Measurements from ENCODE around the gene TMEM114. TPM values are rescaled to one million over a fixed set of nuclear protein-coding genes. Genes with fewer than 3 reads are reported as not detected.

The TMEM114 gene
- total RNA-seq, 1 donor from 2014 or later, result not detected

GRCh38 chr16:8607214-8607613 lies 16.9 kb upstream of the TMEM114 start:
- intact Hi-C loops (cut with DNase I), result no loop called here
- Histone ChIP-seq H3K27me3 (peaks cover 4% of the 10 kb centered on the region), H3K4me1 (no peaks in the 10 kb centered on the region), H3K4me3 (no peak overlapping the region), H3K36me3 (no peaks in the 10 kb centered on the region), H3K27ac (no peak overlapping the region), H3K9me3 (no peaks in the 10 kb centered on the region)
- TF ChIP-seq CTCF (IDR thresholded peaks at IDR 0.05), result no peak
- ATAC-seq (no peak), DNase-seq (no peak)

- Histone ChIP-seq H3K9me3 (no peaks in the 10 kb centered on the region), H3K4me3 (no peak overlapping the region), H3K27me3 (peaks cover 4% of the 10 kb centered on the region), H3K27ac (no peak overlapping the region), H3K4me1 (no peaks in the 10 kb centered on the region), H3K36me3 (no peaks in the 10 kb centered on the region)
- ATAC-seq (no peak), DNase-seq (no peak)
- intact Hi-C loops (cut with DNase I), result no loop called here
- no peak for TF ChIP-seq CTCF (IDR thresholded peaks at IDR 0.05)
Observed at GRCh38 chr16:8605554-8605953, 15.2 kb upstream of the TMEM114 start.

- intact Hi-C loops (cut with DNase I), result no loop called here
- no peaks in the 10 kb centered on the region for H3K4me1 ChIP-seq
- no peak for TF ChIP-seq CTCF (IDR thresholded peaks at IDR 0.05)
- H3K4me3 ChIP-seq, result no peak overlapping the region
- ATAC-seq (no peak), DNase-seq (no peak)
- H3K36me3 ChIP-seq, result no peaks in the 10 kb centered on the region
- no peaks in the 10 kb centered on the region for H3K27me3 ChIP-seq
- no peak overlapping the region for H3K27ac ChIP-seq
- no peaks in the 10 kb centered on the region for H3K9me3 ChIP-seq
Observed at GRCh38 chr16:8600144-8600775, 9.9 kb upstream of the TMEM114 start.

GRCh38 chr16:8596581-8596980 lies 6.3 kb upstream of the TMEM114 start:
- no peak overlapping the region for H3K4me3 ChIP-seq
- no peak for DNase-seq
- H3K4me1 ChIP-seq, result no peaks in the 10 kb centered on the region
- no peak for ATAC-seq
- no peaks in the 10 kb centered on the region for H3K36me3 ChIP-seq
- no peaks in the 10 kb centered on the region for H3K9me3 ChIP-seq
- H3K27ac ChIP-seq, result no peak overlapping the region
- intact Hi-C loops (cut with DNase I), result no loop called here
- peaks cover 5% of the 10 kb centered on the region for H3K27me3 ChIP-seq
- no peak for TF ChIP-seq CTCF (IDR thresholded peaks at IDR 0.05)

GRCh38 chr16:8595783-8596182 lies 5.5 kb upstream of the TMEM114 start:
- DNase-seq (no peak), ATAC-seq (no peak)
- H3K36me3 ChIP-seq, result no peaks in the 10 kb centered on the region
- H3K27ac ChIP-seq, result no peak overlapping the region
- H3K9me3 ChIP-seq, result no peaks in the 10 kb centered on the region
- H3K4me3 ChIP-seq, result no peak overlapping the region
- H3K27me3 ChIP-seq, result peaks cover 5% of the 10 kb centered on the region
- TF ChIP-seq CTCF (IDR thresholded peaks at IDR 0.05), result no peak
- intact Hi-C loops (cut with DNase I), result no loop called here
- H3K4me1 ChIP-seq, result no peaks in the 10 kb centered on the region

GRCh38 chr16:8594149-8594666 lies 3.9 kb upstream of the TMEM114 start:
- intact Hi-C loops (cut with DNase I), result no loop called here
- Histone ChIP-seq H3K4me1 (no peaks in the 10 kb centered on the region), H3K27me3 (peaks cover 20% of the 10 kb centered on the region), H3K4me3 (no peak overlapping the region), H3K27ac (no peak overlapping the region), H3K36me3 (no peaks in the 10 kb centered on the region), H3K9me3 (no peaks in the 10 kb centered on the region)
- no peak for DNase-seq
- TF ChIP-seq CTCF (IDR thresholded peaks at IDR 0.05), result no peak
- ATAC-seq, result no peak
